Ovary (tissue), 3 donors: ENCODE results near the gene AMACR.

Source experiments
- EP300 ChIP-seq: sonication (generic); formaldehyde crosslinking; IDR thresholded peaks from one replicate; pipeline ENCODE4 v1.6.1; 2017; ENCODE audit warnings: antibody characterized with exemption
- POLR2A ChIP-seq: fragments of 450-650 bp; IDR thresholded peaks from one replicate; pipeline ENCODE4 v1.6.1; 2017; ENCODE audit warnings: antibody characterized with exemption, mild to moderate bottlenecking, moderate library complexity
- TF ChIP-seq, protein P1 (sequence below), 3 donors: fragments of 450-650 bp in 2 of 3; fragments of 200-600 bp in 1 of 3; IDR thresholded peaks; one replicate each; pipeline versions ENCODE4 v1.5.1 to v1.8.0; 2016 to 2022; ENCODE audit warnings: antibody characterized with exemption in 3 of 3, mild to moderate bottlenecking in 1 of 3
- donor health status: DM: no; HTN: no; CAD: no.

DNA sequence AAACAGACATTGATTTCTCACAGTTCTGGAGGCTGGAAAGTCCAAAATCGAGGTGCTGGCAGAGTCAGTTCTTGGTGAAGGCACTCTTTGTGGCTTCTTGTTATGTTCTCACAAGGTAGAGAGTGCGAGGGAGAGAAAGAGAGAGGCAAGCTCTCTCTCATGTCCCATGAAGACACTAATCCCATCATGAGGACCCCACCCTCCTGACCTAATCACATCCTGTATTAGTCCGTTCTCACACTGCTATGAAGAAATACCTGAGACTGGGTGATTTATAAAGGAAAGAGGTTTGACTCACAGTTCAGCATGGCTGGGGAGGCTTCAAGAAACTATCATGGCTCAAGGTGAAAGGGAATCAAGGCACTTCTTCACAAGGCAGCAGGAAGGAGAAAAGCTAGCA, 5.7 kb upstream of the AMACR start:
- TF ChIP-seq POLR2A (no peak), EP300 (no peak)
- TF ChIP-seq, protein P1, sequence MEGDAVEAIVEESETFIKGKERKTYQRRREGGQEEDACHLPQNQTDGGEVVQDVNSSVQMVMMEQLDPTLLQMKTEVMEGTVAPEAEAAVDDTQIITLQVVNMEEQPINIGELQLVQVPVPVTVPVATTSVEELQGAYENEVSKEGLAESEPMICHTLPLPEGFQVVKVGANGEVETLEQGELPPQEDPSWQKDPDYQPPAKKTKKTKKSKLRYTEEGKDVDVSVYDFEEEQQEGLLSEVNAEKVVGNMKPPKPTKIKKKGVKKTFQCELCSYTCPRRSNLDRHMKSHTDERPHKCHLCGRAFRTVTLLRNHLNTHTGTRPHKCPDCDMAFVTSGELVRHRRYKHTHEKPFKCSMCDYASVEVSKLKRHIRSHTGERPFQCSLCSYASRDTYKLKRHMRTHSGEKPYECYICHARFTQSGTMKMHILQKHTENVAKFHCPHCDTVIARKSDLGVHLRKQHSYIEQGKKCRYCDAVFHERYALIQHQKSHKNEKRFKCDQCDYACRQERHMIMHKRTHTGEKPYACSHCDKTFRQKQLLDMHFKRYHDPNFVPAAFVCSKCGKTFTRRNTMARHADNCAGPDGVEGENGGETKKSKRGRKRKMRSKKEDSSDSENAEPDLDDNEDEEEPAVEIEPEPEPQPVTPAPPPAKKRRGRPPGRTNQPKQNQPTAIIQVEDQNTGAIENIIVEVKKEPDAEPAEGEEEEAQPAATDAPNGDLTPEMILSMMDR (IDR thresholded peaks at IDR 0.05): no peak
